Measurements from ENCODE around the gene RLBP1. TPM values are rescaled to one million over a fixed set of nuclear protein-coding genes. Genes with fewer than 3 reads are reported as not detected.

RLBP1 gene
- total RNA-seq, 6 experiments from 2014 or later: not detected

DNA sequence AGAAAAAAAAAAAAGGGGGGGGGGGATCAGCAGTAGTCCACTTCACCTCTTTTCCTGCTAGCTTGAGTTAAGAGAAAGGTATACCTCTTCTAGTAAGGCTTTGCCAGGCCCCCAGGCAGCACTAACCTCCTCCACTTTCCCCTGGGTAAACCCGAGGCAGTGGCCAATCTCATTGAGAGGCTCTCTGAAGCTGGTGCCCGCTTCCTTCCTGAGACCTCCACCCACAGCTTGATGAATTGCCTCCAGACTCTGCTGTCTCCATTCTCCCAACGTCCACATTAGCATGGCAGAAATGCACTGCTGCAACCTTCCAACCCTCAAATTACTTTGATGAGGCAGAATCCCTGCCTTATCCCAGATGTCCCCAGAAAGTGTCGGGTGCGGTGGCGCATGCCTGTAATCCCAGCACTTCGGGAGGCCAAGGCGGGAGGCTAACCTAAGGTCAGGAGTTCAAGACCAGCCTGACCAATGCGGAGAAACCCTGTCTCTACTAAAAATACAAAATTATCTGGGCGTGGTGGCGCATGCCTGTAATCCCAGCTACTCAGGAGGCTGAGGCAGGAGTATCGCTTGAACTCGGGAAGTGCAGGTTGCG is 15.3 kb downstream of the RLBP1 start:
- Mint-ChIP-seq H3K4me3 (no peak overlapping the region), H3K27me3 (ENCODE audit: insufficient read depth) (peaks cover 2% of the 10 kb centered on the region), H3K36me3 (ENCODE audit: low read depth) (no peaks in the 10 kb centered on the region), H3K4me1 (ENCODE audit: low read depth) (peaks cover 28% of the 10 kb centered on the region), H3K27ac (no peak overlapping the region), H3K9me3 (no peaks in the 10 kb centered on the region)
- DNase-seq: no peak
- TF ChIP-seq CTCF (IDR thresholded peaks at IDR 0.05): no peak

GRCh38 chr15:89203705-89204273 is 17.6 kb downstream of the RLBP1 start:
- no peaks in the 10 kb centered on the region for H3K9me3 Mint-ChIP-seq
- H3K27me3 Mint-ChIP-seq (ENCODE audit: insufficient read depth): peaks cover 2% of the 10 kb centered on the region
- H3K4me1 Mint-ChIP-seq (ENCODE audit: low read depth): peaks cover 28% of the 10 kb centered on the region
- H3K36me3 Mint-ChIP-seq (ENCODE audit: low read depth): no peaks in the 10 kb centered on the region
- H3K27ac Mint-ChIP-seq: no peak overlapping the region
- no peak overlapping the region for H3K4me3 Mint-ChIP-seq
- TF ChIP-seq CTCF (IDR thresholded peaks at IDR 0.05): no peak
- DNase-seq: no peak

DNA sequence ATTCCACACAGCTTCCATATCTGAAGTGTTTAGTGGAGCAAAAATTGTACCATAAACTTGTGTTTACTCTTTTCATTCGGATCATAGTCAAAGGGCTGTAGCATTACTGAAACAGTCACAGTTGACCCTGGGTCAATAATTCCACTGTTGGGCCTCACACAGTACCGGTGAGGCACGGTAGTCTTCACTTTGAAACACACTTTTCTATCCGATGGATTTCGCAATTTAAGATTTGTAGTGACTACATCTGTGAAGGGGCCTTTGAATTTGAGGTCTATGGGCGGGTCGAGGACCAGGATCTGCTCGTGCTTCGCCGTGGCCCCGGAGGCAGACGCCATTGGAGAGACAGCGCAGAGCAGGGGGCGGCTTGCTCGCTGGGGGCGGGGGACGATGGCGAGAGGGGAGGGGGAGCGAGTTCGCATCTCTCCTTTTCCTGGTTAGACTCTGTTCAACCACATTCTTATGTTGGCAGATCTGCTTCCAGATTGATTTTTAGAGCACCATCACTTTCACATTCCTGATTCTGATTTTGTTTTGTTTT is 19.8 kb downstream of the RLBP1 start:
- no peak for TF ChIP-seq CTCF (IDR thresholded peaks at IDR 0.05)
- Mint-ChIP-seq H3K27ac (no peak overlapping the region), H3K4me1 (ENCODE audit: low read depth) (peaks cover 21% of the 10 kb centered on the region), H3K9me3 (no peaks in the 10 kb centered on the region), H3K27me3 (ENCODE audit: insufficient read depth) (peaks cover 2% of the 10 kb centered on the region; the same call in 1 of the 2 replicates), H3K36me3 (ENCODE audit: low read depth) (0 out of 2 replicates have a peak, but pooled peaks cover 5% of the 10 kb centered on the region), H3K4me3 (no peak overlapping the region)
- no peak for DNase-seq

GRCh38 chr15:89200182-89200581 is 21.2 kb downstream of the RLBP1 start:
- no peaks in the 10 kb centered on the region for H3K9me3 Mint-ChIP-seq
- H3K27me3 Mint-ChIP-seq (ENCODE audit: insufficient read depth): no peaks in the 10 kb centered on the region
- TF ChIP-seq CTCF (IDR thresholded peaks at IDR 0.05): no peak
- H3K27ac Mint-ChIP-seq: no peak overlapping the region
- H3K4me3 Mint-ChIP-seq: no peak overlapping the region
- peaks cover 35% of the 10 kb centered on the region for H3K4me1 Mint-ChIP-seq (ENCODE audit: low read depth)
- peaks cover 9% of the 10 kb centered on the region for H3K36me3 Mint-ChIP-seq (ENCODE audit: low read depth)
- no peak for DNase-seq

- no peak overlapping the region for H3K27ac Mint-ChIP-seq
These were observed 21.6 kb downstream of the RLBP1 start for GRCh38 chr15:89199746-89200145.

More at GRCh38 chr15:89199746-89200145, 21.6 kb downstream of the RLBP1 start:
- Mint-ChIP-seq H3K4me1 (ENCODE audit: low read depth) (peaks cover 37% of the 10 kb centered on the region), H3K9me3 (no peaks in the 10 kb centered on the region), H3K4me3 (no peak overlapping the region), H3K27me3 (ENCODE audit: insufficient read depth) (no peaks in the 10 kb centered on the region), H3K36me3 (ENCODE audit: low read depth) (peaks cover 9% of the 10 kb centered on the region)
- TF ChIP-seq CTCF (IDR thresholded peaks at IDR 0.05): no peak
- DNase-seq: no peak

All from HFFc6 (cell line).